Inflammatory macrophage (primary cell): ENCODE results near the gene ALPL.
A peak's percentile ranks its signal among the peaks of the same experiment; 100 is the strongest.
"Not testable (repeated sequence)": the region's sequence is repeated elsewhere in the genome, so short reads cannot be mapped to it uniquely, and the experiment has no call there.

ENCODE experiments used
- DNase-seq, 2 donors: peaks; one replicate each; pipeline ENCODE4 v3.0.0-alpha.2; 2020 to 2022

The ALPL gene

DNA sequence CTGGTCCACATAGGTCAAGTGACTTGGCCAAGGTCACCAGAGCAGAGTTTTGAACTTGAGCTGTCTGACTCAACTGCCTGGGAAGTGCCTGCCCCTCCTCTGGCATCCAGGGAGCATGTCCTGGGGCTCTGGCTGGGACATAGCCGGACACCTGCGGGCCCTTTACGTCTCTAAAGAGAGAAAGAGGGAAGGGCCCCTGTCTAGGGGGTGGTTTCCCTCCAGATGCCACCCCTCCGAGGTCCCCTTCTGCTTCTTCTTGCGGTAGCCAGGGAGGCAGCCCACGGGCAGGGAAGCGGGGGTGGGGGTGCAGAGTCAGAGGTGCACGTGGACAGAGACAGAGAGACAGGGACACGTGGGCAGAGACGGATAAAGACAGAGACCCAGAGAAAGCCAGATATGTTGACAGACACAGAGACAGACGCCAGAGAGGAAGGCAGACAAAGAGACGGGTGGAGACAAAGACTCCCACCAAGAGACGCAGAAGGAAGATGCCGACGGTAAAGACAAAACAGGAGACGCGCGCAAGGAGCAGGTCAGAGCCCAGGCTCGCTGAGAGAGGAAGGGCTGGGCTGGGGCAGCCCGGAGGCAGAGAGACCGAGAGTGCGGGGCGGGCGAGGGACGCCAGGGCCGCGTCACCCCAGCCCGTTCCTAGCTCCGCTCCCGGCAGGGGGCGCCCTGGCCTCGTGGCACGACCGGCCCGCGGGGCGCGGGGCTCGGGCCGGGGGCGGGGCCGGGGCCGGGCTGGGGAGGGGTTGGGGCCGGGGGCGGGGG lies 458 bp upstream of the ALPL start:
- DNase-seq: peak; percentile 31 to 76

DNA sequence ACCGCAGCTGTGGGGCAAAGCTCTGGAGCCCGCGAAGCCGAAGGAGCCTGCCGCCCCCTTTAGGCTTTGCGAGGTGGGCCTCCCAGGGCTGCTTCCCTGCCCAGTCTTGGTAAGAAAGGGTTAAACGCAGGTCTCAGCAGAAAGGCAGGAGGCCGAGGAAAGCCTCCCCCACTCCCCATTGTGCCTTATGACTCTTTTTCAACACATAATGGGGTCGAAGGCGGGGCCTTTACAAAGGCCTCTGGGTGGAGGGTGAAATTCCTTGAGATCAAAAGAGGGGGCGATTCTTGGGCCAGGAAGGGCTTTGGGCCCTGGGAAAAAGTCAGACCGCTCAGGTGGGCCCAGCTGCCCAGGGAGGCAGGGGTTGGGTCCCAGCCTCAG lies 880 bp downstream of the ALPL start:
- no peak for DNase-seq

DNA sequence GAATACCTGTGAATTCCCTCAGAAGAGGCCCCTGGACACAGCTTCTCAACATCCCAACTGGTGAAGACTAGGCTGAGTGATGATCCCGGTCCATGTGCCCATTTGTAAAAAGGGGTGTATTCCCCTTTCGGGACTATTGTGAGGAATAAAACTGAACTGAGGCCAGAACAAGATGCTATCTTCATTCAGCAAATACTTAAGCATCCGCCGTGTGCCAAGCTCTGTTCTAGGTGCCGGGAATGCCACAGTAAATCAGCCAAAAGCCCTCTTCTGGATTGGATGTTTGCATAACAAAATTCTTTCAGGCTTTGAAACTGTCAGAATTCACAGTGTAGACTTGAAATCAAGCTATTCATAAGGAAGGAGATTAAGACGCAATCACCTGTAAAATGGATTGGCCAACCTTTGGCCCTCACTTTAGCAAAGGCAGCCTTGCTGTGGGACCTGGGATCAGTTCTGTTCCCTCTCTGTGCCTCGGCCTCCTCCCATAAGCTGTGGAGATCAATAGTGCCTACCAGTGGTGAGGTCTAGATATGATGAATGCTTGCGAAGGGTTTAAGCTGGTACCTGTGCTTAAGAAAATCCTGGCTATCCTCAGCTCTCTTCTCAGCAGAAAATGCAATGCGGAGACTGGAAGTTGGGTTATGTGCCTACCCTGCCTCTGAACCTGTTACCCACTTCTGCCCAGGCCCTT lies 1.8 kb downstream of the ALPL start:
- no peak for DNase-seq

DNA sequence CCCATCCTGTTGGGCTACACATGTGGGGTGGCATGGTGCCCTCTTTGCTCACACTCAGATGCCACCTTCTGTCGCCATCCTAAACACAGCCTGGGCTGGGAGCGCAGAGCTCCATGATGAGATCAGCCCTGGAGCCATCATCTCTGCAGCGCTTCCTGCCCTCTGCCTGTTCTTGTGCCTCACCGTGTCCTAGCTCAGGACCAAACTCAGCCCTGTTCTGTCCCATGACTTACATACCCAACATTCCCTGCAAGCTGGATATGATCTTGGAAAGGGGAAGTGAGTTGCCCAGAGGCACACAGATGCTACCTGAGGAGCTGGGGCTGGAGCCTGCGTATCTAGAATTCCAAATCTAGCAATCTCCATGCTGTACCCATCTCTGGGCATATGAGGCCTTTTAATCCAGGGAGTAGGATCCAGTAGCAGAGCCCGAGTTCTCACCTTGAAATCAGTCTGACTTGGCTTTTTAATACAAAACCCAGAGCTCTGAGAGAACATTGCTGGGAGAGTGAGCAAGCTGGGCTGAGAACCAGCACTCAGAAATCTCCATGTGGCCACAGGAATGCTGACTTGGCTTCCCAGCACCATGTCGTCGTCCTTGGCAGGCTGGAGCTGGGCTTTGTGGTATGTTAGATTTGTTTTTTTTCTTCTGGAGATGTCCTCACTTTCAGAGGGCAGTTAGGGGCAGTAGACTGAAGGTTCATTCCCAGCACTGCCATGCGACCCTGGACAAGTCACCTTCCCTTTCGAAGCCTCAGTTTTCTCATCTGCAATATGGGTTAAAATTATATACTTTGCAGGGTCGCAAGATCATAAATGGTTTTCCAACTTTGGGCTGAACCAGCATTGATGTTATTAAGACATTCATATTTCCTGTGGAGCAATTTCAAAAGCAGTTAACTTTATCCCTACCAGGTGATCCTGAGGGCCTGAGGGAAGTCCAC lies 2.6 kb downstream of the ALPL start:
- no peak for DNase-seq

DNA sequence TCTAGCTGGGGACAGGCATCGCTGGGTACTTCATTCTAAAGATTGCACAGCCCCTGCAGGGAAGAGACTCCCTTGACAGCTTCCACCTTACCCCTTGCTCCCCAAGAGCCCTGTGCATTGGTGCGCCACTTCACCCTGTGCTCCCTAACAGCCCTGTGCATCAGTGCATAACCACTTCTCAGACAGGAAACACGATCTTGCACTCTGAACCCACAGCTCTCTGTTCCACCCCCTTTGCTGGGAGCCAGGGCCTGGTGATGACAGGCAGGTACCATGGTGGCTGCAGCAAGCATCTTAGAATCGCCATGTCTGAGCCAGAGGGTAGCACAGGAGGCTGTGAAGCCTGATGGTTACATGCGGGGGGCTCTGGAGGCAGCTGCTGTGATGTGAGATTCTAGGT lies 5.0 kb downstream of the ALPL start:
- DNase-seq: no peak

DNA sequence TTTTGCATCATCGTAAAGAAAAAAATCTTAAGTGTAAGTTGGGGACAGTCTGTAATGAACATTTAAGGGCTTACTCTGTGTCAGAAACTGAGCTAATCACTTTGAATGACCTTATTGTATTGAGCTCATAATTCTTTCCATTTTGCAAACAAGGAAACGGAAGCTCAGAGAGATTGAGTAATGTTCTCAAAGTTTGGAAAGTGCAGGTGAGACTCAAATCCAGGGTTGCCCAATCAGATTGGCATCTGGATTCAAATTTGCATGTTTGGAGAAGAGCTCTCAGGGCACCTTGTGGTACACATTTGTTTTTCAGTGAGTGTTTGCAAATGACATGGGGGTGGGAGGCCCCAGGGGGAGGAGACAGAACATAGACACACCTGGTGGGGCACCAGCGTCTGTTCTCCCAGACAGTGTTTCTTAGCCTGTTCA lies 8.0 kb downstream of the ALPL start:
- DNase-seq: no peak

DNA sequence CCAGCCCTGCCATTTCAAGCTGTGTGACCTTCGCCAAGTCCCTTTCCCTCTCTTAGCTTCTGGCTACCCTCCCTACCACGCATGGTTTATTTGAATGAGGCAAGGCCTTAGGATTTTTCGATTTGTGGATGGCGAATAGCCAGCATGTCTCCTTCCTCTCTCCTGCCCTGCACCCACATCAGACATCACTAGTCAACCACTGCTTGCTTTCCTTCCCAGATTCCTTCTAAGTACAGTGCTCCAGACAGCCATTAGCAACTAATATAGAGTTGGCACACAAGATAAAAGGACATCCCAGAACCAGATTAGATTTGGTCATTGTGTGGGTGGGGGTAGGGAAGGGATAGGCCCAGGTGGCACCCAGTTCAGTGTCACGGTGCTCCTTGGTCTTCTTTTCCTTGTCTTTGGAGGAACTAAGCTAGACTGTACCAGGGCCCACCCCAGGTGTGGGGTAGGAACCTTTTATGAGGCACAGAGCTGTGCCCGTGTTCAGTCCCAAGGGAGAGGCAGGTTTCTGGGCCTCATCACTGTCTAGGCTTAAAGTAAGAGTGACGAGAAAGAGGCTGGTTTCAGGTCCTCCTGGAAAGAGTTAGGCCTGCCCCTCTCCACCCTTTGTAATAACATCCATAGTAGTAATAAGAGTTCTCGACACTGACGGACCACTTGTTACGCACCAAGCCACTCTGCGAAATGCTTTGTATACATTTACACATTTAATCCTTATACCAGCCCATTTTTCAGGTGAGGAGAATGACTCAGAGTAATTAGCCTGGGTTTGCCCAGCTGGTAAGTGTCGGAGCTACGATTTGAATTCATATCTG lies 8.6 kb downstream of the ALPL start:
- DNase-seq: no peak

DNA sequence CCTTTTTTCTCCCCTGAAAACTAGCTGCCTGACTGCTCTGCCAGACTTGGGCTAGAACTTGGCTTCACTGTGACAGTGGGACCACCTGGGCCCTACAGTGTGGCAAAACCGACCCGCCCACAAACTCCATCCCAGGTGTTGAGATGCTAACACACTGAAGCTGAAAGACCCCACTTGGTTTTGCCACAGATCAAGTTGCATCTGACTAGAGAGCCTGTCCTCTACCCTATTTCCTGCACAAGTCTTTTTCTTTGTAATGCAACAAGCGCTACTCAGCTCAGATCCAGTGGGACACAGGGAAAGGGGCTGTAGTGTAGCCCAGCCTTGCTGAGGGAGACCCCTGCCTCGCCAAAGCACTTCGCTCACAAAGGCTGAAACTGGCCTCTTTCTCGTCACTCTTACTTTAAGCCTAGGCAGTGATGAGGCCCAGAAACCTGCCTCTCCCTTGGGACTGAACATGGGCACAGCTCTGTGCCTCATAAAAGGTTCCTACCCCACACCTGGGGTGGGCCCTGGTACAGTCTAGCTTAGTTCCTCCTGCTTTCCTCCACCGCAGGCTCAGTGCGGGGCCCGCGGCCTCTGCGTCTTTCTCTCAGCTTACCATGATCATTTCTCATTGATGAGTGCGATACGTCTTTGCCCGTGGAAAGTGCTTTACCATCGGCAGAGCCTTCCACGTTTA lies 9.7 kb downstream of the ALPL start:
- DNase-seq: no peak

DNA sequence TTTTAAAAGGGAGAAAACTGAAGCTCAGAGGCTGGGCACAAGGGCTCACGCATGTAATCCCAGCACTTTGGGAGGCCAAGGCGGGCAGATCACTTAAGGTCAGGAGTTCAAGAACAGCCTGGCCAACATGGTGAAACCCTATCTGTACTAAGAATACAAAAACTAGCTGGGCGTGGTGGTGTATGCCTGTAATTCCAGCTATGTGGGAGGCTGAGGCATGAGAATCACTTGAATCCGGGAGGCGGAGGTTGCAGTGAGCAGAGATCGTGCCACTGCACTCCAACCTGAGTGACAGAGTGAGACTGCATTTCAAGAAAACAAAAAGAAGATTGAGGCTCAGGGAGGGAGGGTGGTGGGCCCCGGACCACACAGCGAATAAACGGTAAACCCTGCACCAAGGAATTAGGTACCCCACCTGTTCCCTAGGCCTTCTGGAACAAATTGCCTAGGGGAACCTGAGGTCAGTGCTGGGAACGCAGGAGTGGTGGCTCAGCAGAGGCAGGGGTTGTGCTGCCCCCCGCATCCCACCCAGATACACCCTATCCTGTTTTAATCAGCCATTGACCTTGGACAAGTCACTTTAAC lies 10.4 kb downstream of the ALPL start:
- not testable (repeated sequence) for DNase-seq

DNA sequence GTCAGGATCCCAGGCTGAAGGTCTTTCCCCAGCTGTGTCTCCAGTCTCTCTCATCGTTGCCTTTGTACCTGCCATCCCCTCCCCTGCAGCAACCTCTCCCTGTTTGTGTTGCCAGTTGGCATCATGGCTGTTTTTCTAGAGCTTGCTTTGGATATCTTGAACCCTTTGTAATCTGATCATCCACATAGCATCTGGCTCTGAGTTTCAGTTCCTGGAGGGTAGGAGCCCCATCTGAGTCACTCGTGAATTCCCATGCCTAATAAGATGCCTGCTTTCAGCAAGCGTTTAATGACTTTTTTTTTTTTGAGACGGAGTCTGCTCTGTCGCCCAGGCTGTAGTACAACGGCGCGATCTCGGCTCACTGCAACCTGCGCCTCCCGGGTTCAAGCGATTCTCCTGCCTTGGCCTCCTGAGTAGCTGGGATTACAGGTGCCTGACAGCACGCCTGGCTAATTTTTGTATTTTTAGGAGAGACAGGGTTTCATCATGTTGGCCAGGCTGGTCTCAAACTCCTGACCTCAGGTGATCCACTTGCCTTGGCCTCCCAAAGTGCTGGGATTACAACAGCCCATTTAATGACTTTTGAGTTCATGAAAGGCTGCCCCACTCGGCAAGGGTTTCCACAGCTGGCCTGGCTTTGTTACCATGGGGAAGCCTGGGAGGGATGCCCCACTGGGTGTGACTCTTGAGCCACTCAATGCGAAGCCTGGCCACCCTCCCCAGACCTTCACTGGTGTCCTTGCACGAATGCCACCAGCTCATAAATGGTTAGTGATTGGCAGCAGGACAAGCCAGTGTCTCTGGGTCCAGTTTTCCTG lies 11.9 kb downstream of the ALPL start:
- no peak for DNase-seq

DNA sequence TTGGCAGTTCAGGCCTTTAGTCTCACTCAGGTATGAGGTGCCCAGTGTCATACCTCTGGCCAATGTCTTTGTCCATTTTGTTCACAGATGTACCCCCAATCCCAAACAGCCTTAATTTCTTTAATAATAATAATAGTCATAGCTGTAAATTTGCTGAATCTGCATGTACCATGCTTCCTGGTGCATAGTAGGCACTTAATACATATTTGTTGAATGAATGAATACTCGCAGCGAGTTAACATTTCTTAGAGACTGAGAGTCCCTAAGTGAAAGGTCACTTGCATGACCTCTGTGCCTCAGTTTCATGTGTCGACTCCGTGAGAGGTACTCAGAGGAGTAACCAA lies 12.5 kb downstream of the ALPL start:
- DNase-seq: no peak

DNA sequence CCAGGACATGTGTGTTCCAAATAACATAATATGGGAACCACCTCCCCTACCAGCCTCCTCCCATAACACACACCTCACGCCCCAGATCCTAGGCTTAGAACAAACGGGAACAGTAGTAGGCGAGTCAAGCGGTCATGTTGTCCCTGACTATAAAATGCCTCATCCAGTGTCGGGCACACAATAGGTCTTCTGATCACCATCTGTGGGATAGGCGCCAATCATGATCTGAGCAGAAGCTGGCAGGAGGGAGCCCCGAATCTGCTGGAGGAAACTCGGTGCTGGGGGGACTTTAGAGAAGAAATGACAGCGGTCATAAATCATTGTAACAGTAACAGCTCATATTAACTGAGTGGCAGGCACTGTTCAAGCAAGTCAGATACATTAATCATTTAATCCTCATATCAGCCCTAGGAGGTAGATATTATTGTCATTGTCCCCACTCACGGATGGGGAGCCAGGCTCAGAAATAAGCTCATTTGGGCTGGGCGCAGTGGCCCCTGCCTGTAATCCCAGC lies 13.4 kb downstream of the ALPL start:
- no peak for DNase-seq

DNA sequence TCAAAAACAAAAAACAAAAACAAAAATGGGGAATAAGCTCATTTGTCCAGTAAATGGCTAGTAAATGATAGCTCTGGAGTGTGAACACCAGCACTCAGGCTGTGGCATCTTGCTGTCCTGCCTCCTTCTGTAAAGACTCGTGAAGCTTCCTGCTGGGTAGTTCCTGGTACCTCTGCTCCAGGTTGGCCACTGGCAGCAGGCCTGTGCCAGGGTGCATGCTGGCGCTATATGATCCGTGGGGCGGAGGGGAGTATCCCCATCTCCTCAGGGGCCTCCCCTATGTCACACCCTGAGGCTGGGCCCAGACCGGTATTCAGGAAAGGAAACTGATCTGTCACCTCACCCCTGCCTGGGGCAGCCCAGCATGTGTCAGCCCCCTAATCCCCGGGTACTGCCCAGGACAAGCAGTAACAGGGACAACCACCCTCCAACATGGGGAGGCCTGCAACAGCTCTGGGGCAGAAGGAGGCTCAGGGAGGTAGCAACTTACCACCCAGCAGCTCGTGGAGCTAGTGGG lies 14.1 kb downstream of the ALPL start:
- DNase-seq: no peak

DNA sequence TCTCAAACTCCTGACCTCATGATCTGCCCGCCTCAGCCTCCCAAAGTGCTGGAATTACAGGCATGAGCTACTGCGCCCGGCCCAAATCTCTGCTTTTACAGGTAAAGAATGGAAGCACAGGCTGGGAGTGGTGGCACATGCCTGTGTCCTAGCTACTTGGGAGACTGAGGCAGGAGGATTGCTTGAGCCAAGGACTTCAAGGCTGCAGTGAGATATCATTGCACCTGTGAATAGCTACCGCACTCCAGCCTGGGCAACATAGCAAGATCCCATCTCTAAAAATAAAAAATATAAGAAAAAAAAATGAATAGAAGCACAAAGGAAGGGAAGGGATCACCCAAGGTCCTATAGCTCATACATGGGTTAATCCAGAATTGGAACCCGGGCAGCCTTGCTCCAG lies 15.0 kb downstream of the ALPL start:
- no peak for DNase-seq

DNA sequence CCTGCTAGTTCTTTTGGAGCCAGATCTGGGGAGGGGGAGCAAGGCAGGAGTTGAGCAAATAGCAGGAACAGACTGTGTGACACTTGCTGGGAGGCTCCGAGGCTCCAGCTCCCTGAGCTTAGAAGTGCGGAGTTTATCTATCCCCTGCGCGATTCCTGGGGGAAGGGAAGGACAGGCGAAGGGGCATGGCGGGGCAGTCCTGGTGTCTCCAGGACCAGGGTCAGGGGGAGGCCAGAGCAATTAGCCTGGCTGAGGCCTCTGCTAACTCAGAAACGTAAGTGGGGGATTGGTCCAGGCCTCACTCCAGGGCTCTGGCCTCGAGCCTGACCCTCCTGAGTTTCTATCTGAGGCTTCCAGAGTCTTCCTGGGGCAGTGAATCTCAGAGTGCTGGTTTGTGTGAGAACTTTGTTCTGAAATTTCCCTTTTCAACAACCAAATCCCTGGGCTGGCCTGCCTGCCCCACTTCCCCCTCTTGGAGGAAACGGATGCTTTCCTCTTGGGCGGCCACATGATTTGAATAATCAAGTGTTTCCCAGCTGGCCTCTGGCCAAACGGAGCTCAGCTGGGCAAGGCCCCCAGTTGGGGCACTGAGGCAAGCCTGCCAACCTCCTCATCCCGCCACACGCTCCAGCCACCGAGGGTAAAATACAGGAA lies 15.6 kb downstream of the ALPL start:
- DNase-seq: peak; percentile 35 to 47

DNA sequence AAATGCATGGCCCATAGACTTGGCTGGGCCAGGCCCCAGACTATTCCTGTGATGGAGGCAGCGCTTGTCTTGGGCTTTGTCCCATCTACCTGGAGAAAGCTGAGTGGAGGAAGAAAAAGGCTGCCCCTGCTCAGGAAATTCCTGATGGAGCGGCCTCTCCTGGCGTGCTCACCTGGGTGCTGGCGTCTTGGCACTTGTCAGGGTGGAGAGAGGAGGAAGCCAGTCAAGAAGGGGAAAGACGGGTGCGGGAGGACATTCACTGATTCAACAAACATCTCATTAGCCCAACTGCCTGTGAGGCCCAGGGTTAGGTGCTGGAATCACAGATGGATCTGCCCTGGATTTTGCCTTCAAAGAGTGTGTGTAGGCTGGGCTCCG lies 16.1 kb downstream of the ALPL start:
- no peak for DNase-seq

DNA sequence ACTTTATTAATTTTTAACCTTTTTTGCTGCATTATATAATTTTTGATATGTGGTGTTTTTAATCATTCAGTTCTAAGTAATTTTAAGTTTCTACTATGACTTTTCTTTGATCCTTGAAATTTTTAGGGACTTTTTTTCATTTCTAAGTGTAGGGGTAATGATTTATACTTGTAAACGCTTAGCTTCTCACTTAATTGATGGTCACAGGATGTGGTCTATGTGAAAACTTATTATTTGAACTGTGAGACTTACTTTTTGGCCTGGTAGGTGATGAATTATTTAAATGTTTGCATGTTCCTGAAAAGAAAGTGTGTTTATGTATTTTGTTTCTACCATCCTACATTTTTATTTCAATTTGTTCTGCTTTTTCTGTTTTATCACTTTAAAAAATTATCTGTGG lies 17.2 kb downstream of the ALPL start:
- no peak for DNase-seq

DNA sequence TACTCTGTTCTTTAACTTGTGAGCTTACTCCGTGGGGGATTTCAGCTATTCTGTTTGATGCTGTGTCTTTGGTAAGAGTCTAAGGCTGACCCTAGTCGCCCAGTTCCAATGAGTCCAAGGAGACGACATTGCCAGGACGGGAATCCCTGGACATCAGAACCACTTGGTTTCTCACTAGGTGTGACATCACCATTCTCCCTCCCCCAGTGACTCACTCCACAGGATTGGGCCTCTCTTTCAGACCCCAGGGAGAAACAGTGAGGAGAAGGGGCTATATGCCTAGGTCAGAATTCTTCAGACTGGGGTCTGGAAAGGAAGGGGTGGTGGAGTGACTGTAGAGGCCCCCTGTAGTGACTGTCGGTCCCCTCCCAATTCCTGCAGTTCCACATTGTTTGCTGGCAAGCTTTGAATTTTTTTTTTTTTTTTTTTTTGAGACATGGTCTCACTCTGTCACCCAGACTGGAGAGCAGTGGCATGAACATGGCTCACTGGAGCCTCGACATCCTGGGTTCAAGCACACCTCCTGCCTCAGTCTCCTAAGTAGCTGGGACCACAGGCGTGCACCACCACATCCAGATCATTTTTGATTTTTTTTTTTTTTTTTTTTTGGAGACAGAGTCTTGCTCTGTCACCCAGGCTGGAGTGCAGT lies 21.3 kb downstream of the ALPL start:
- no peak for DNase-seq

DNA sequence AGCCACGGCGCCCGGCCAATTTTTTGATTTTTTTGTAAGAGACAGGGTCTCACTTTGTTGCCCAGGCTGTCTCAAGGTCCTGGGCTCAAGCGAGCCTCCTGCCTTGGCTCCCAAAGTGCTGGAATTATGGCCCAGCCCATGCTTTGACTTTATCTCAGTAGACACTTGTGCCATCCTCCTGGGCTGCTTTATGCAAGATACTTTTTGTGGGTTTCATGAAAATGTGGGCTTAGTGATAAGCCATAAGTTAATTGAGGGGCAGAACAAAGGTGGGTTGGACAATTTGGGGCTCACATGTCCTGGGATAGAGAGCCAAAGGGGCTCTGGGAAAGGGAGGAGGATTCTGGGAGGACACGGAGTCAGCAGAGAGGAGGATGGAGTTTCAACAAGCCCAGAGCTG lies 22.0 kb downstream of the ALPL start:
- no peak for DNase-seq
